ENCODE measurements around the gene PITPNC1. TPM values are rescaled to one million over a fixed set of nuclear protein-coding genes. Genes with fewer than 3 reads are reported as not detected.

PITPNC1 gene
- total and polyA plus RNA-seq, 2 of the 13 experiments (the other 11 are each of a cell fraction or from before 2014, with no cell fraction given): 4.1 to 5.7 TPM

- TF ChIP-seq, protein P1, sequence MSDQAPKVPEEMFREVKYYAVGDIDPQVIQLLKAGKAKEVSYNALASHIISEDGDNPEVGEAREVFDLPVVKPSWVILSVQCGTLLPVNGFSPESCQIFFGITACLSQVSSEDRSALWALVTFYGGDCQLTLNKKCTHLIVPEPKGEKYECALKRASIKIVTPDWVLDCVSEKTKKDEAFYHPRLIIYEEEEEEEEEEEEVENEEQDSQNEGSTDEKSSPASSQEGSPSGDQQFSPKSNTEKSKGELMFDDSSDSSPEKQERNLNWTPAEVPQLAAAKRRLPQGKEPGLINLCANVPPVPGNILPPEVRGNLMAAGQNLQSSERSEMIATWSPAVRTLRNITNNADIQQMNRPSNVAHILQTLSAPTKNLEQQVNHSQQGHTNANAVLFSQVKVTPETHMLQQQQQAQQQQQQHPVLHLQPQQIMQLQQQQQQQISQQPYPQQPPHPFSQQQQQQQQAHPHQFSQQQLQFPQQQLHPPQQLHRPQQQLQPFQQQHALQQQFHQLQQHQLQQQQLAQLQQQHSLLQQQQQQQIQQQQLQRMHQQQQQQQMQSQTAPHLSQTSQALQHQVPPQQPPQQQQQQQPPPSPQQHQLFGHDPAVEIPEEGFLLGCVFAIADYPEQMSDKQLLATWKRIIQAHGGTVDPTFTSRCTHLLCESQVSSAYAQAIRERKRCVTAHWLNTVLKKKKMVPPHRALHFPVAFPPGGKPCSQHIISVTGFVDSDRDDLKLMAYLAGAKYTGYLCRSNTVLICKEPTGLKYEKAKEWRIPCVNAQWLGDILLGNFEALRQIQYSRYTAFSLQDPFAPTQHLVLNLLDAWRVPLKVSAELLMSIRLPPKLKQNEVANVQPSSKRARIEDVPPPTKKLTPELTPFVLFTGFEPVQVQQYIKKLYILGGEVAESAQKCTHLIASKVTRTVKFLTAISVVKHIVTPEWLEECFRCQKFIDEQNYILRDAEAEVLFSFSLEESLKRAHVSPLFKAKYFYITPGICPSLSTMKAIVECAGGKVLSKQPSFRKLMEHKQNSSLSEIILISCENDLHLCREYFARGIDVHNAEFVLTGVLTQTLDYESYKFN (CRISPR knock-in tag; conservative IDR thresholded peaks at IDR 0.05): no peak
Measured at GRCh38 chr17:67466251-67466796, 89.2 kb downstream of the PITPNC1 start (continued).

GRCh38 chr17:67467500-67468455 lies 90.7 kb downstream of the PITPNC1 start:
- Histone ChIP-seq H3K27ac (ENCODE audit: extremely low read length, insufficient read depth, low read length) (no peak overlapping the region), H4K20me1 (ENCODE audit: insufficient read depth, low read length) (no peaks in the 10 kb centered on the region), H3K4me1 (ENCODE audit: insufficient read depth, low read length) (peaks cover 7% of the 10 kb centered on the region; the same call in 1 of the 2 replicates), H3K36me3 (replicated peaks in 1 of 2; ENCODE audit: control insufficient read depth in 1 of 2, insufficient read depth in 2 of 2, low read length in 2 of 2) (no peaks in the 10 kb centered on the region), H3K27me3 (ENCODE audit: control insufficient read depth in 1 of 2, insufficient read depth in 2 of 2, low read length in 2 of 2) (no peaks in the 10 kb centered on the region), H3K9ac (ENCODE audit: insufficient read depth, low read depth, low read length) (no peak overlapping the region), H3K4me2 (ENCODE audit: low read depth, low read length) (no peak overlapping the region), H3K4me3 (replicated peaks in 1 of 3; ENCODE audit: insufficient read depth in 1 of 3, low read depth in 2 of 3, low read length in 3 of 3) (no peak overlapping the region), H2AFZ (ENCODE audit: low read length) (no peak overlapping the region), H3K9me3 (ENCODE audit: low read length) (no peaks in the 10 kb centered on the region), H3K79me2 (ENCODE audit: insufficient read depth, low read length) (no peaks in the 10 kb centered on the region)
- WGBS (ENCODE audit: low lambda C conversion rate): 67% methylated on average over 8 of the region's 8 CpGs
- intact Hi-C loops (cut with micrococcal nuclease; ENCODE audit: unreplicated experiment) (no loop called here), in situ Hi-C loops (cut with HindIII; ENCODE audit: extremely low pct_ligation_motif_present, low pct_unique_long_range_greater_than_20kb) (loop anchor here (5.0 kb wide), 1 partner anchor 90 kb away; the partner anchor contains the start of gene PITPNC1)
- CTCF ChIA-PET (ENCODE audit: low intra/inter-chr PET ratio, low total read pairs): interaction anchor here (0.7 kb wide), 1 partner anchor 89 kb away, joined by 3 read pairs; no protein-coding TSS in a partner anchor
- ATAC-seq (no peak), DNase-seq (ENCODE audit: low spot score) (no peak), FAIRE-seq (no peak)
- POLR2A ChIA-PET: no interaction called here
- no TSS peak for BruUV-seq (replicated peaks)
- TF ChIP-seq KLF16 (CRISPR knock-in tag; IDR thresholded peaks at IDR 0.05) (no peak), PAF1 (CRISPR knock-in tag; IDR thresholded peaks at IDR 0.05) (no peak), ZFP90 (CRISPR knock-in tag; IDR thresholded peaks at IDR 0.05; ENCODE audit: borderline replicate concordance) (no peak), CENPX (CRISPR knock-in tag; IDR thresholded peaks at IDR 0.05) (no peak)
- TF ChIP-seq, protein P2, sequence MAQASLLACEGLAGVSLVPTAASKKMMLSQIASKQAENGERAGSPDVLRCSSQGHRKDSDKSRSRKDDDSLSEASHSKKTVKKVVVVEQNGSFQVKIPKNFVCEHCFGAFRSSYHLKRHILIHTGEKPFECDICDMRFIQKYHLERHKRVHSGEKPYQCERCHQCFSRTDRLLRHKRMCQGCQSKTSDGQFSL (CRISPR knock-in tag; IDR thresholded peaks at IDR 0.05): no peak
- TF ChIP-seq, protein P3, sequence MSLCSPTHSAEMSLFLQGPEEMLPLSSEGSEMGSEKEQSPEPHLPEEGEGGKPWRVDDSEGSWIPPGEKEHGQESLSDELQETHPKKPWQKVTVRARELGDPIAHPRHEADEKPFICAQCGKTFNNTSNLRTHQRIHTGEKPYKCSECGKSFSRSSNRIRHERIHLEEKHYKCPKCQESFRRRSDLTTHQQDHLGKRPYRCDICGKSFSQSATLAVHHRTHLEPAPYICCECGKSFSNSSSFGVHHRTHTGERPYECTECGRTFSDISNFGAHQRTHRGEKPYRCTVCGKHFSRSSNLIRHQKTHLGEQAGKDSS (CRISPR knock-in tag; IDR thresholded peaks at IDR 0.05; ENCODE audit: borderline replicate concordance, low read depth): no peak
